GM12873 (cell line): ENCODE measurements around the gene EBF3.

ENCODE experiments used
- CTCF ChIP-seq: IDR thresholded peaks from 2 replicates; pipeline ENCODE4 v1.5.1; 2012; ENCODE audit warnings: low read depth, mild to moderate bottlenecking, moderate library complexity, low read length, control low read depth; ENCODE audit not compliant: insufficient read depth; ENCODE audit errors: missing control alignments

The EBF3 gene

GRCh38 chr10:129962031-129962871 is 1.8 kb downstream of the EBF3 start:
- TF ChIP-seq CTCF, result no peak

- no peak for TF ChIP-seq CTCF
Observed at GRCh38 chr10:129961157-129961701, 2.8 kb downstream of the EBF3 start.

GRCh38 chr10:129960481-129961156 is 3.5 kb downstream of the EBF3 start:
- TF ChIP-seq CTCF, result no peak

- no peak for TF ChIP-seq CTCF
Observed at GRCh38 chr10:129959544-129960480, 4.3 kb downstream of the EBF3 start.

GRCh38 chr10:129958629-129959543 is 5.2 kb downstream of the EBF3 start:
- no peak for TF ChIP-seq CTCF

- TF ChIP-seq CTCF, result no peak
Observed at GRCh38 chr10:129958148-129958628, 5.9 kb downstream of the EBF3 start.
